Spinal cord (tissue), 10 donors: ENCODE measurements around the gene OR56B4. TPM values are rescaled to one million over a fixed set of nuclear protein-coding genes. Genes with fewer than 3 reads are reported as not detected.

Source experiments
- DNase-seq, 6 donors: peaks; one replicate each; pipeline versions ENCODE4 v3.0.0 to v3.0.0-alpha.2; 2013 to 2015; ENCODE audit warnings: low spot score in 6 of 6, low read depth in 4 of 6
- H3K27ac ChIP-seq: one replicate; pipeline ENCODE4 v1.5.1; 2013; ENCODE audit warnings: low read depth, low read length, control low read depth
- H3K27me3 ChIP-seq: one replicate; pipeline ENCODE4 v1.6.1; 2013; ENCODE audit warnings: low read length; ENCODE audit not compliant: control insufficient read depth, insufficient read depth
- H3K36me3 ChIP-seq: one replicate; pipeline ENCODE4 v1.6.1; 2013; ENCODE audit warnings: low read length; ENCODE audit not compliant: control insufficient read depth, insufficient read depth
- H3K4me1 ChIP-seq: one replicate; pipeline ENCODE4 v1.6.1; 2013; ENCODE audit warnings: low read length; ENCODE audit not compliant: control insufficient read depth, insufficient read depth
- H3K4me3 ChIP-seq: one replicate; pipeline ENCODE4 v1.5.1; 2013; ENCODE audit warnings: low read depth, low read length, control low read depth
- H3K9me3 ChIP-seq: one replicate; pipeline ENCODE4 v1.6.1; 2013; ENCODE audit warnings: low read length; ENCODE audit not compliant: control insufficient read depth, insufficient read depth
- WGBS: methylation state at CpG from one replicate; pipeline ENCODE4 v1.1.5; 2013; ENCODE audit warnings: missing lambda C conversion rate; ENCODE audit not compliant: insufficient coverage; 5-methylcytosine and 5-hydroxymethylcytosine counted together
- polyA plus RNA-seq, 2 donors: library from polyadenylated mRNA; unstranded; fragments of 120-200 nt; gene quantifications; one replicate each; pipeline ENCODE4 v1.2.1, GENCODE V29; 2013; ENCODE audit not compliant: insufficient read length in 2 of 2
- total RNA-seq, 2 donors: library from RNA; depleted of rRNA in 1 of 2; stranded (reverse); fragments of 120-200 nt in 1 of 2; fragments of >200 nt in 1 of 2; gene quantifications; one replicate each; pipeline versions ENCODE4 v1.2.3 to v1.2.4, GENCODE V29; 2013 to 2014
- donor health status: healthy.

OR56B4 gene
- total and polyA plus RNA-seq, 4 donors: not detected

DNA sequence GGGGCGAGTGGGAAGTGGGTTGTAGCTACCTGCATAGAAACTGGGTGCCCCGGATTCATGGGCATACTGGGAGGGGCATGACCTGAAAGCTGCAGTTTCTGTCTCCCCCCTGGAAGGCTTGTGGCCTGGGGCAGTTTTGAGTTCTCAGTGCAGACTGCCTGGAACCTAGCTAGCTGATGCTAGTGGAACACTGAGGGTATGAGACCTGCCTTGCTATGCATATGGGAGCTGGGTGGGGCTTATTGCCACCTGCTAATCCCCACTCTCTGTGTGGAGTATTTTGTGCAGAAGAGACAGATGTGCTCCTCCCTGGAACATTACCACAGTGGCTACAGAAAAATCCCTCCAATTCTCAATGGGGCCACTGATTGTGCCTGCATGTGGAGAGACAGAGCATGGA lies 11.7 kb upstream of the OR56B4 start:
- H3K4me3 ChIP-seq: no peak overlapping the region
- H3K4me1 ChIP-seq: no peaks in the 10 kb centered on the region
- H3K36me3 ChIP-seq: no peaks in the 10 kb centered on the region
- no peak overlapping the region for H3K27ac ChIP-seq
- no peaks in the 10 kb centered on the region for H3K27me3 ChIP-seq
- DNase-seq: no peak
- WGBS: 86% methylated on average over 2 of the region's 2 CpGs
- H3K9me3 ChIP-seq: no peaks in the 10 kb centered on the region

DNA sequence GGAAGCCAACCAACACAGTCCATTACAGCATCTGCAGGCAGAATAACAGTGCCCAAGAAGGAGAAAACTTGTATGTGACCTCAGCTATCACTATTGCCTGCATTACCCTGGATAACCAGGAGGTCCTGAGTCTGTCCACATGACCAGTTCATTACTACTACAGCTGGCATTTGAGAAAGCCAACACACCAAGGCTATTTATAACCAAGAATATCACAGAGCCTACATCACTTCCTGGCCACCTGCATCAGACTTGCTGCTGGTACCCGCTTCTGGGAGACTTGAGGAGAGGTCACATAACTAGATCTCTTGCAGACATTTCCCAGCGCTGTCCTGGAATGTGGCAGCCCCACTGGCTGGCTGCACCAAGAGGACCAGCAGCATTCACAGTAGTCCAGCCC lies 11.1 kb upstream of the OR56B4 start:
- no peak for DNase-seq
- Histone ChIP-seq H3K36me3 (no peaks in the 10 kb centered on the region), H3K4me1 (no peaks in the 10 kb centered on the region), H3K27me3 (no peaks in the 10 kb centered on the region), H3K9me3 (no peaks in the 10 kb centered on the region), H3K4me3 (no peak overlapping the region), H3K27ac (no peak overlapping the region)
- WGBS: 100% methylated on average over 2 of the region's 2 CpGs

DNA sequence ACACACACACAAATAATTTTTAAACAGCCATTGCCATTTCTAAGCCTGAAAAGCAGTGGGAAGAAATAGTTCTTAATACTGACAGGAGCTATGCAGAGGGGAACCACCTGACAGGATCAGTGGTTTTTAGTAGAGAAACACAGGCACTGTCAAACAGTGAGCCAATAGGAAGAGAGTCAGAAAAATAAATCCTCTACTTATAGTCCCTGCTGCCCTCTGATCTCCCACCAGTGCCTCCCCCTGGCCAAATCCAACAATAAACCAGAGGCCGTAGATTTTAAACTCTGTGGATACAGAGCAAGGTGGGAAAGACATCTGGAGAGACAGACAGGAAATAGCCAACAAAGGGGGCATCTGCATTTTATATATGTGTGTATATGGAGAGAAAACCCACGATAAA lies 7.9 kb upstream of the OR56B4 start:
- DNase-seq: no peak
- no peaks in the 10 kb centered on the region for H3K36me3 ChIP-seq
- no peak overlapping the region for H3K27ac ChIP-seq
- H3K9me3 ChIP-seq: no peaks in the 10 kb centered on the region
- H3K4me3 ChIP-seq: no peak overlapping the region
- no CpG with 5 or more reads among the region's 2 CpGs for WGBS
- H3K4me1 ChIP-seq: no peaks in the 10 kb centered on the region
- no peaks in the 10 kb centered on the region for H3K27me3 ChIP-seq

DNA sequence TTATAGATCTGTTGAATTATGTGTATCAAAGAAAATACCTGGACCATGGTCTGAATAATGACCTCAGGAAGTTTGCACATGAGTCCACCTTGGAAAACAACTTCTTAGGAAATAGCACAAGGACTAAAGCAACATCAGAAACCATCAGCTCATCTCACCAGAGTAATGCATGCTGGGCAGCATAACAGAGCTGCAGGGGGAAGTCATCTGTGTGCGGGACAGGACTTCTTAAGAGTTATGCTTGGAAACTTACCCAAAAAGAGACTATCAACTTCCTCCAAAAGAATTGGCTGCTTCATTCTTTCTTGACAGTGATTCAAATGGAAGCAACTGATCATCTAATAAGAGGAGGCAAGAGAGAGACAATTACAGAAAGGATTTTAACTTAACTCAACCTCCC lies 2.5 kb downstream of the OR56B4 start:
- no peak overlapping the region for H3K4me3 ChIP-seq
- no peaks in the 10 kb centered on the region for H3K4me1 ChIP-seq
- H3K27ac ChIP-seq: no peak overlapping the region
- H3K36me3 ChIP-seq: no peaks in the 10 kb centered on the region
- no CpG with 5 or more reads among the region's 1 CpG for WGBS
- H3K9me3 ChIP-seq: no peaks in the 10 kb centered on the region
- H3K27me3 ChIP-seq: no peaks in the 10 kb centered on the region
- peak in 1 of 6 donors; percentile 13 for DNase-seq

DNA sequence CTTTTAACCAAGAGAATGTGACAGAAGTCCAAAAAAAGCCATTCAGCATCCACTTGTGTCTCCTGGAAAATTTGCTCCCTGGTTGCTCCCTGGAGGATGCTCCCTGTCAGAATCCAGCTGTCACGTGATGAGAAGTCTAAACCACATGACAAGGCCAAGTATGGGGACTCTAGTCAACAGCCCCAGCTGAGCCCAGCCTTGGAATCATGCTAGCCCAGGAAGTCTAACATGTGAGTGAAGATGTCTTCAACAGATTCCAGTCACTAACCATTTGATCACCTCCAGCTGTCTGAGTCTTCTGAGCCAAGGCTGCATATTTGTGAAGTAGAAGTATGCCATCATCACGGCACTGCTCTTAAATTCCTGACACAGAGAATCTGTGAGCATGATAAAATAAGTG lies 4.2 kb downstream of the OR56B4 start:
- 50% methylated on average over 1 of the region's 2 CpGs for WGBS
- H3K27ac ChIP-seq: no peak overlapping the region
- no peak for DNase-seq

DNA sequence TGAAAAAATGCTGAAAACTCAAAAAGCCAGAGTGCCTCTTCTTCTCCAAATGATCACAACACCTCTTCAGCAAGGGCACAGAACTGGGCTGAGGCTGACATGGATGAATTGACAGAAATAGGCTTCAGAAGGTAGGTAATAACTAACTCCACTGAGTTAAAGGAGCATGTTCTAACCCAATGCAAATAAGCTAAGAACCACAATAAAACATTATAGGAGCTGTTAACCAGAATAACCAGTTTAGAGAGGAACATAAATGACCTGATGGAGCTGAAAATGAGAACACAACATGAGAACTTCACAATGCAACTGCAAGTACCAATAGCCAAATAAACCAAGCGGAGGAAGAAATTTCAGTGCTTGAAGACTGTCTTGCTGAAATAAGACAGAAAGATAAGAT lies 9.2 kb downstream of the OR56B4 start:
- Histone ChIP-seq H3K4me3 (no peak overlapping the region), H3K9me3 (no peaks in the 10 kb centered on the region), H3K4me1 (no peaks in the 10 kb centered on the region), H3K27me3 (no peaks in the 10 kb centered on the region), H3K27ac (no peak overlapping the region), H3K36me3 (no peaks in the 10 kb centered on the region)
- no CpG with 5 or more reads among the region's 1 CpG for WGBS
- no peak for DNase-seq

More for the DNA sequence above, 4.2 kb downstream of the OR56B4 start:
- no peaks in the 10 kb centered on the region for H3K4me1 ChIP-seq
- H3K4me3 ChIP-seq: no peak overlapping the region
- H3K27me3 ChIP-seq: no peaks in the 10 kb centered on the region
- H3K36me3 ChIP-seq: no peaks in the 10 kb centered on the region
- H3K9me3 ChIP-seq: no peaks in the 10 kb centered on the region

DNA sequence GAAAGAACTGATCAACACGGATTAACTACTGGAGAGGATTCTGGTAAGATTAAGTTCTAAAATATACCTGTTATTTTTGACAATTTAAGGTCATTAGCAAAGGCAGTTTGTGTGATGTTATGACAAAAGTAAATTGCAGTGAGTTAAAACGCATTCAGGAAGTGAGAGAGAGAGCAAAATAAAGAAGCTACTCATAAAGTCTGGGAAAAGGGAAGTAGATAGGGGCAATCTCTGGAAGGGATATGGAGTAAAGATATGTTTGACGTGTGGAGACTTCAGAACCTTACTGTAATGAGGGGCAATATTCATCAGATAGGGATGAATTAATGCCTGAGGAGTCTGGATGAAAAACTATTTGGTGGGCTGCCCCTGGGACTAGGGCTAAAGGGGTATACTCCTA lies 16.8 kb downstream of the OR56B4 start:
- no peaks in the 10 kb centered on the region for H3K36me3 ChIP-seq
- H3K27me3 ChIP-seq: no peaks in the 10 kb centered on the region
- DNase-seq: no peak
- WGBS: 81% methylated on average over 2 of the region's 3 CpGs
- no peaks in the 10 kb centered on the region for H3K4me1 ChIP-seq
- no peak overlapping the region for H3K4me3 ChIP-seq
- H3K9me3 ChIP-seq: no peaks in the 10 kb centered on the region
- H3K27ac ChIP-seq: no peak overlapping the region

DNA sequence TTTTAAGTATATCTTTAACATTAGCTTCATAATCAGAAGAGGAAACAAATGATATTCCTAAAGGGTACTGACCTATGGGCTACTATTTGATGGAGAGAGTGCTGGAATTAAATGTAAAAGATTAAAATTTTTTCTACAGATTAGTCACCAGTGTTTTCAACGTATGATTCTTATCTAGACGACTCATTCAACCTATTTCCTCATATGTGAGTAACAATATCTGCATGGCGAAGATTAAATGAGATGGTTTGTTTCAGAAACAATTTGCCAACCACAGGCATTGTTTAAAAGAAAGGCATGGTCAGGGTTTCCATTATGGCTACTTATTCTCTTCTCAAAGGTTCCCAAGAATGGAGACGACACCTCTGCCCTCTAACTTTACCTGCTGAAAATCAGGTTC lies 20.4 kb downstream of the OR56B4 start:
- DNase-seq: no peak
- Histone ChIP-seq H3K27me3 (no peaks in the 10 kb centered on the region), H3K4me1 (no peaks in the 10 kb centered on the region), H3K27ac (no peak overlapping the region), H3K9me3 (no peaks in the 10 kb centered on the region), H3K4me3 (no peak overlapping the region), H3K36me3 (no peaks in the 10 kb centered on the region)
- 100% methylated on average over 1 of the region's 4 CpGs for WGBS

DNA sequence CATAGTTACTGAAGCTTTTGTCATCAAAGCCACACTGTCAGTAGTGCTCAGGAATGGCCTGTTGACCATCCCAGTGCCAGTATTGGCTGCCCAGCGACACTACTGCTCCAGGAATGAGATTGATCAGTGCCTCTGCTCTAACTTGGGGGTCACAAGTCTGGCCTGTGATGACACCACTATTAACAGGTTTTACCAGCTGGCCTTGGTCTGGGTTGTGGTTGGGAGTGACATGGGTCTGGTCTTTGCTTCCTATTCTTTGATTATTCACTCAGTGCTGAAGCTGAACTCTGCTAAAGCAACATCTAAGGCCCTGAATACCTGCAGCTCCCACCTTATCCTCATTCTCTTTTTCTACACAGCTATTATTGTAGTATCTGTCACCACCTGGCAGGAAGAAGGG lies 21.5 kb downstream of the OR56B4 start:
- 91% methylated on average over 1 of the region's 1 CpG for WGBS
- no peak overlapping the region for H3K4me3 ChIP-seq

DNA sequence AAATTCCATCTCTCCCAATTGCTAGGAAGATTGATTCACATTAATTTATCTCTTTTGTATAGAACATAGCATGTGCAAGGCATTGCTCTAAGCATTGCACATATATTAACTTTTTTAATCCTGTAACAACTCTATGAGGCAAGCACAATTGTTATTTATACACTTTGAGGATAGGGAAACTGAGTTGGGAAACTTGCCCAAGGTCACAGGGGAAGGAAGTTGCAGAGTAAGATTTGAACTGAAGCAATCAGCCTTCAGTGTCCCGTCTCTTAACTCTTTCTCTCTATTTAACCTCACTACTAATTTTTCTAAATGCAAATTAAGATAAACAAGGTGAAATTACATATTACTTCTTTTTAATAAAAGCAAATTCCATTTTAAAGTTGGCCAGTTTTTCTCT lies 22.2 kb downstream of the OR56B4 start:
- no CpG with 5 or more reads among the region's 1 CpG for WGBS
- Histone ChIP-seq H3K4me1 (no peaks in the 10 kb centered on the region), H3K9me3 (no peaks in the 10 kb centered on the region), H3K4me3 (no peak overlapping the region), H3K27me3 (no peaks in the 10 kb centered on the region), H3K36me3 (no peaks in the 10 kb centered on the region), H3K27ac (no peak overlapping the region)
- DNase-seq: no peak

More for the DNA sequence above, 21.5 kb downstream of the OR56B4 start:
- Histone ChIP-seq H3K4me1 (no peaks in the 10 kb centered on the region), H3K9me3 (no peaks in the 10 kb centered on the region), H3K36me3 (no peaks in the 10 kb centered on the region), H3K27me3 (no peaks in the 10 kb centered on the region), H3K27ac (no peak overlapping the region)
- DNase-seq: no peak
